GM13976 (cell line): ENCODE measurements around the gene NRP2.

Experiments used
- DNase-seq: peaks from one replicate; pipeline ENCODE4 v3.0.0; 2012; ENCODE audit warnings: low spot score
- in situ Hi-C: fragments of 300-500 bp; cut with MboI; formaldehyde crosslinking; loops from one replicate; pipeline ENCODE4 v1.12.0; 2022; ENCODE audit warnings: low sequenced_read_pairs, mixed read lengths, inconsistent platforms; ENCODE audit not compliant: unreplicated experiment
- TF ChIP-seq, protein P1 (sequence below): IDR thresholded peaks from 2 replicates; pipeline ENCODE4 v1.5.1; 2012; ENCODE audit warnings: borderline replicate concordance, mild to moderate bottlenecking; ENCODE audit not compliant: insufficient read depth; ENCODE audit errors: extremely low read depth, missing control alignments, control extremely low read depth

Gene NRP2

DNA sequence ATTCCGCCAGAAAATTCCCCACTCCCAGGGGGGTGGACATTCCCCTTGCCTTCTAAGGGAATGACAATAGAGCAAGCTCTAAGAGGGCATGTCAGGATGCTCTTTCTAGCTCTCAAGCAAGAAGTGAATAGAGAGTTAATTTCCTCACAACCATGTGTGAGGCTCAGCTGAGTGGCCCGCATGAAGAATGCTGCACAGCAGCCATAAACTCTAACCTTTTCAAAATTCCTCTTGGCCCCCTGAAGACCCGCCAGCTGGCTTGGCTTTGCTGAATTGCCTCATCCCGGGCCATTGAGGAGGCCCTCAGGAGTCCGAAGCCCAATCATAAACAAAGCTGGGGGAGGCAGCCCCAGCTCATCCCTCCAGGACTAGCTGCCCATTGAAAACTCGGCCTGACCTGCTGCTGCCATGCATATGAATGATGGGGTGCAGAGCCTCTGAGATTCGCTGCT is 38.2 kb downstream of the NRP2 start:
- no peak for DNase-seq
- in situ Hi-C loops, result no loop called here
- TF ChIP-seq, protein P1, sequence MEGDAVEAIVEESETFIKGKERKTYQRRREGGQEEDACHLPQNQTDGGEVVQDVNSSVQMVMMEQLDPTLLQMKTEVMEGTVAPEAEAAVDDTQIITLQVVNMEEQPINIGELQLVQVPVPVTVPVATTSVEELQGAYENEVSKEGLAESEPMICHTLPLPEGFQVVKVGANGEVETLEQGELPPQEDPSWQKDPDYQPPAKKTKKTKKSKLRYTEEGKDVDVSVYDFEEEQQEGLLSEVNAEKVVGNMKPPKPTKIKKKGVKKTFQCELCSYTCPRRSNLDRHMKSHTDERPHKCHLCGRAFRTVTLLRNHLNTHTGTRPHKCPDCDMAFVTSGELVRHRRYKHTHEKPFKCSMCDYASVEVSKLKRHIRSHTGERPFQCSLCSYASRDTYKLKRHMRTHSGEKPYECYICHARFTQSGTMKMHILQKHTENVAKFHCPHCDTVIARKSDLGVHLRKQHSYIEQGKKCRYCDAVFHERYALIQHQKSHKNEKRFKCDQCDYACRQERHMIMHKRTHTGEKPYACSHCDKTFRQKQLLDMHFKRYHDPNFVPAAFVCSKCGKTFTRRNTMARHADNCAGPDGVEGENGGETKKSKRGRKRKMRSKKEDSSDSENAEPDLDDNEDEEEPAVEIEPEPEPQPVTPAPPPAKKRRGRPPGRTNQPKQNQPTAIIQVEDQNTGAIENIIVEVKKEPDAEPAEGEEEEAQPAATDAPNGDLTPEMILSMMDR, result no peak

DNA sequence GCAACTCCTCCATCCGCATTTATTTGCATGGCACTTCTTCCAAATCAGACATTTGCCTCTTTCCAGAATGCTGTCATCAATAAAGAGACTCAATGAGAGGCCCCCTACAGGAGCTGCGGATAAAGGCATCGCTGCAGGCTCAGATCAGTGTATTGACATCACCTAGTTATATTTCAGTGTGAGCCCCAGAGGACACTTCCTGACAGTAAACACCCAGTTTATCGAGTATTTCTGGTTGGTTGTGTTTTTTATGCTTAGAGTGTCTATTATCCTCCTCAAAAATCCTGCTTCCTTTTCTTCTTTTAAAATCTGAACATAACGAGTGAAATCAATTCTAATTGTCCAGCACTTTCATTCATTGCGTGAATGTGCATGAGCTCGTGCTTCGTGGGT is 38.8 kb downstream of the NRP2 start:
- DNase-seq, result no peak
- TF ChIP-seq, protein P1, result no peak
- in situ Hi-C loops, result no loop called here

DNA sequence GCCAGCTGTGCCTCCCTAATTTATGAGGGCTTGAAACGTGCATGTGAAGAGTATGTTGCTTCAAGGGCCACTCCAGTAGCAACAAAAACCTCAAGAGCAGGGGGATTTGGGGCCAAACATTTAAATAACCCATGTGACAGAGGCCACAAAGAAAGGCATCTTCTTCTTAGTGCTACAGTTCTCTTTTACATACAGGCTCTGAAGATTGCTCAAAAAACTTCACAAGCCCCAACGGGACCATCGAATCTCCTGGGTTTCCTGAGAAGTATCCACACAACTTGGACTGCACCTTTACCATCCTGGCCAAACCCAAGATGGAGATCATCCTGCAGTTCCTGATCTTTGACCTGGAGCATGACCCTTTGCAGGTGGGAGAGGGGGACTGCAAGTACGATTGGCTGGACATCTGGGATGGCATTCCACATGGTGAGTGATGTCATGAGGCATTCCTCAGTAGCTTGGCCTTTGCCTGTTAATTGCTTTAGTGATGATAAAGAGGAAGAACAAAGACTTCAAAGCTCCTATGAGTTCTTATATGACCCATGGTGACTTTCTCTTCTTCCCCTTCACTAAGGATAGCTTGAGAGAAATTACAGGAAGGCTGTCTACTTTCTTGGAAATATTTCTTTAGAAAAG is 40.1 kb downstream of the NRP2 start:
- TF ChIP-seq, protein P1, result no peak
- DNase-seq, result no peak
- in situ Hi-C loops, result no loop called here

DNA sequence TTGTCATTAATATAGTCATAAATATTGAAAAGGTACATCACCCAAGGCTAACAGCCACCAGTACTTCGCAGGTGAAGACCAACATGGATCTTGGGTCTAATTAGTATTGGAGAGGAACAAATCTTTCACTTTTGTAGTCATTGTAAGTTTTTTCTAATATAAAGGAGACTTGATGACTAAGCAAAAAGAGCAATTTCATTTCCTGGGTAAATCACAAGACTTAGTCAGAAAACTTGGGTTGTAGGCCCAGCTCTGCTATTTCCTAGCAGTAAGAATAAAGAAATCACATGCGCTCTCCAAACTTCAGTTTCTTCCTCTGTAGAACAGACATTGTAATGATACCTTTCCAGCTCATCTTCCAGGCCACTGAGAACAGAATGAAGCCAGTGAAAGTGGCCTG is 40.9 kb downstream of the NRP2 start:
- in situ Hi-C loops, result no loop called here

DNA sequence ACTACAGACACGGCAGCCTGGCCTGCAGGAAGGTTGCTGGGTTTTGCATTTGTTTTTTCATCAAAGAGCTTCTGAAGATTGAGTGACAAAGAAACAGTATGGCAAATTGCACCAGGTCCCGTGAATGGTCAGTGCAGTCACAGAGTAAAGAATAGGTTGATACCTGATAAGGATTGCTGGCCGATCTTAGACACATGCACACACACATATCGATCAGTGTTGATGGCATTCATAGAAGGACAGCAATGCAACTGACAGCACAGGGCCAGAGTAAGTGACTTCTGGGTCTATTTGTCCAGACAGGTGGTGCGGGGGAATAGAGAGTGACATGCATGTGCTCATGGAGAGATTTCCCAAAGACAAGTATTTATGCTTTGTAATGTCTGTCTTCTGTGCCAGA is 42.8 kb downstream of the NRP2 start:
- in situ Hi-C loops, result no loop called here
- DNase-seq, result no peak
- TF ChIP-seq, protein P1, result no peak

More for the DNA sequence above, 40.9 kb downstream of the NRP2 start:
- TF ChIP-seq, protein P1, result no peak
- no peak for DNase-seq

DNA sequence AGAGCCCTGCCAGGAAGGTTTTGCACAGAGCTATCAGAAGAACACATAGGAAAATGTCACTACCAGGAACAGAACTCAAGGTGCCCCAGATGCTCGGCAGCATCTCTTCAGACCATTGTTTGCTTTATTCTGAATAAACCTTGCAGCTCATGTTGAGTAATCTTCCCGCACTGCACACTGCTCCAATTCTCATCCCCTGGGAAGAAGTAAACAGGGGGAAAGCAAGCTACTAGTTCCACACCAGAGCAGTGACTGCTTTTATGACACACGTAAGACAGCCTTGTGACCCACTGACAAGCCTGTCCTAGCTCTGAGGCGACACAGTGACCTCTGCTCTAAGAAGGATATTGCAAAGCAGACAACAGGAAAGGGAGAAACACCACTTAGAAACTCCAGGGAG is 44.2 kb downstream of the NRP2 start:
- TF ChIP-seq, protein P1, result no peak
- DNase-seq, result no peak
- in situ Hi-C loops, result no loop called here
